GM21529 (cell line): ENCODE measurements around the gene TMEM198.
A peak's percentile ranks its signal among the peaks of the same experiment; 100 is the strongest.

Experiments used
- ATAC-seq: cut with Tn5 transposase; IDR thresholded peaks from one replicate; pipeline ENCODE4 v1.9.1; 2021; ENCODE audit not compliant: unreplicated experiment

The TMEM198 gene

DNA sequence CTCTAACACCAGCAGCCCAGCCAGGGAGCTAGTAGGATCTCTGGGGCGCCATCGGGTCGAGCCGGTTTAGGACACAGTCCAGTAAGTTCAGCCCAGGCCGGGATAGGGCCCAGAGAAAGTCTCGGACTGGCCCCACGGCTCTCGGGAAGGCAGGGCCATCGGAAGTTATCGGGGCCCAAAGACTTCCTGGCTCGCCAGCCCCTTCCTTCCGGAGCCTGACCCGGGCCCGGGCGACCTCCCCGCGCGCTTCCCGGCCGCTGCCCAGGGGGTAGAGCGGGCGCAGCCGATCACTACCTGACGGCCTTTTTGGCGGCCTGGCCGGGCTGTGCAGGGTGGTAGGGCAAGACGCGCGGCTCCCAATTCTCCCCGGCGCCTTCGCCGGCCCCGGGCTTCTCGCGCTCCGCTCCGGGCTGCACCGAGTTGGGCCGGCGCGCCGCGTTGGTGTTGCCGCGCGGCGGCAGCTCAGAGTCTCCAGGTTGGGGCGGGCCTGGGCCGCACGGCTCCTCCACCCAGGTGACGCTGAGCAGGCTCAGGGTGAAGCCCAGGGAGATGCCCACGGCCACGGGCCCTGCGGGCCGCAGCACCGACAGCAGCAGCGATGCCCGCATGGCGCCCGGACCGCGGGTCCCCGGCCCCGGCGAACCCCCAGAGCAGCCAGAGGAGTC is 765 bp upstream of the TMEM198 start:
- ATAC-seq = peak; percentile 37

DNA sequence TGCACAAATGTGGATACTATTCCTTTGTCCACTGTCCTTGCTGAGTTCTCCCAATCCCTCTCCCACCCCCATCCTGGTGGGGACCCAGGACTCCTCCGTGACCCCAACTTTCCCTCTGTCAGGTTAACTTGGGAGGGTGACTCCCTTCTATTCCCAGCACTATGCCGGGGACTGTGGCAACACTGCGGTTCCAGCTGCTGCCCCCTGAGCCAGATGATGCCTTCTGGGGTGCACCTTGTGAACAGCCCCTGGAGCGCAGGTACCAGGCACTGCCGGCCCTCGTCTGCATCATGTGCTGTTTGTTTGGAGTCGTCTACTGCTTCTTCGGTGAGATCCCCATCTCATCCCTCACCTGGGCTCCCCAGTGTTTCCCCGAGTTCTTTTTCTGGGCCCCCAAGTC is 739 bp downstream of the TMEM198 start:
- no peak for ATAC-seq

DNA sequence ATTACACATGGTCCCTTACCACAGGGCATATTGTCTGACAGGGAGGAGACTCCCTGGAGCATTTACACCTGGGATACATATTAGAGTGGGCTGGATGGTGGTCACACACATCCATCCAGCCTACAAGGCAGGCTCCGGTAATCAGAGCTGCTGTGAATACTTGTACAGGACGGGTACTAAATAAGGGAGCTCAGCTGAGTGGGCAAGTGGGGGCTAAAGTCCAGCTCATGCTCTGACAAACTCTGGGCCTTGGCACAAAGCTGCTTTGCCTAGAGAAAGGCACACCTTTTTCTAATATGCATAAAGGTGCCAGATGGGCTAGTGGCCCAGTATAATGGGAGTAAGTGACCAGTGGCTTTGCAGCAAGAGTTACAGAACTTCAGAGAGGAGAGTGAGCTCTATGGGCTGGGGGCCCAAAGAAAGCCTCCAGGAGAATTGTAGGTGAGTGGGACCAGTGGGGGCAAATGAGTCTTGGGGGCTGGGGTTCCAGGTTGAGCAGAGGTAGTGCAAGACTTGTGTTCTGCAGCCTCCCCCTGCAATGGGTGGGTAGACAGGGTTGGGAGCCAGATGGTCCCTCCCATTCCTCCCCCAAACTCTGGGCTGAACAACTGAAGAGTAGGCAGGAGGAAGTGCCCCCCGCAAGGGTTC is 1.6 kb downstream of the TMEM198 start:
- no peak for ATAC-seq

DNA sequence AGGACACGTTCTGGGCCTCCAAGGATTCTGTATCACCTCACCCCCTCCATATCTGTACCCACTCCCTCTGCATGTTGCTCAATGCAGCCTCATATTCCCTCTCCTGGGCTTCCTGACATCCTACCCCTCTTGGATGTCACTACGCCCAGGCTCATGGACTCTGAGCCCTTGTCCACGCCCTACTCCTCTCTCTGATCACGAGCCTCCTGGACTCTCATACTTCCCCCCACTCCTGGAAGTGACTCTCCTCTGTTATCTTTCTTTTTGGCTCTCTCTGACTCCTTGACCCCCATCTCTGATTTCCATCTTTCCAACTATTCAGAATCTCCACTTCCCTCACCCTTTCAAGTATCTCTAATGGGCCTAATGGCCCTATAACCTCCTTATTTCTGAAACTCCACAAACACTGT is 2.1 kb downstream of the TMEM198 start:
- no peak for ATAC-seq

DNA sequence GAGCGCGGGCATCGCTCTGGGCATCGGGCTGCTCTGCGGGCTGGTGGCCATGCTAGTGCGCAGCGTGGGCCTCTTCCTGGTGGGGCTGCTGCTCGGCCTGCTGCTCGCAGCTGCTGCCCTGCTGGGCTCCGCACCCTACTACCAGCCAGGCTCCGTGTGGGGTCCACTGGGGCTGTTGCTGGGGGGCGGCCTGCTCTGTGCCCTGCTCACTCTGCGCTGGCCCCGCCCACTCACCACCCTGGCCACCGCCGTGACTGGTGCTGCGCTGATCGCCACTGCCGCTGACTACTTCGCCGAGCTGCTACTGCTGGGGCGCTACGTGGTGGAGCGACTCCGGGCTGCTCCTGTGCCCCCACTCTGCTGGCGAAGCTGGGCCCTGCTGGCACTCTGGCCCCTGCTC is 3.8 kb downstream of the TMEM198 start:
- ATAC-seq = no peak

GRCh38 chr2:219548990-219549389 is 5.2 kb downstream of the TMEM198 start:
- ATAC-seq = no peak

DNA sequence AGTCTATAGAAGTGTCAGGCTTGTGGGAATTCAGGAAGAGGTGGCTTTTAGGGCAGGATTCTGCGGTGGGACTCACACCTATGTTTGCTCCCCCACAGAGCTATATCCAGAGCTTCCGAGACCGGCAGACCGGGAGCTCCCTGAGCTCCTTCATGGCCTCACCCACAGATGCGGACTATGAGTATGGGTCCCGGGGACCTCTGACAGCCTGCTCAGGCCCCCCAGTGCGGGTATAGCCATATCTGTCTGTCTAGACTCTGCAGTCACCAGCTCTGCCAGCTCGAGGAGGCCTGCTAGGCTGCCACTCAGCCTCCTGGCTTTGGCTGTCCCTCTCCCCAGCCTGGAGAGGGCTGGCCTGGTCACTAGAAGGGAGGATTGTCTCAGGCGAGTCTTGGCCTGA is 5.8 kb downstream of the TMEM198 start:
- no peak for ATAC-seq

DNA sequence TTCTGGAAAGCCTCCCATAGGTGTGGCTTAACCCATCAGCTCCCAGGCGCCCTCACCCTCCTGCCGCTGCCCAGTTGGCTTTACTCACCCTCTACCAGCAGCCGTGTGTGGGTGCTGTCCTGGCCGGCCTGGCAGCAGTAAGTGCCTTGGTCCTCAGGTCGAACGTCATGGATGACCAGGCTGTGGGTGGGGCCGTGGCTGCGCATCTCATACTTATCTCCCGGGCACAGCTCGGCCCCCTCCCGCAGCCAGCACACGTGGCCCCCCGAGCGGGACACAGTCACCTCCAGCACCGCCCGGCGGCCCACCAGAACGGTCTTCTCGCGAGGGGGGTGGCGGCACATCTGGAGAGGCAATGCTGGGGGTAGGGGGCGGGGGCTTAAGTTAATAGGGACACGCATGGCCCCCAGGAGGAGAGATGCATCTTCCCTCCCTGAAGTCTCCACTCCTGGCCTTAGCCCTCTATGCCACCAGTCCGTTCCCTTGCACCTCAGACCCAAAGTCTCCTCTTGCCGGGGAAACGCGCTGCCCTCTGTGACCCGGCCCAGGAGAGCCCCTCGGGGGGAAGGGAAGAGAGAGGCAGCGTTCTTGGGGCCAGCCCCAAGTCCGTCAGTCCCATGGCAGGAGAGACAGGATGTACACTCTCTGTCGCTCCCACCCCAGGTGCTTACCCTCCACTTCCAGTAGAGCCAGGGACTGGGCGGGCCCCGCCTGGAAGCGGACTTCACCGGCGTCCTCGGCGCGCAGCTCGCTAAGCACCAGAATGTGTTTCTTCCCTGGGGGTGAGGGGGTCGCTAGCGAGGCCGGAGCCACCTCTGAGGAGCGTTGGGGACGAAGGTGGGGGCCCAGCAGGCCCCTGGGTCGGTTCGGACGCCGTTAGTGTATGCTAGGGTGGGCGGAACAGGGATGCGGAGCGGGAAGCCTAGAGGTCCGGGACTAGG is 7.9 kb downstream of the TMEM198 start:
- ATAC-seq = peak; percentile 29

- ATAC-seq = peak; percentile 95
Observed at GRCh38 chr2:219552382-219553167, 8.7 kb downstream of the TMEM198 start.

DNA sequence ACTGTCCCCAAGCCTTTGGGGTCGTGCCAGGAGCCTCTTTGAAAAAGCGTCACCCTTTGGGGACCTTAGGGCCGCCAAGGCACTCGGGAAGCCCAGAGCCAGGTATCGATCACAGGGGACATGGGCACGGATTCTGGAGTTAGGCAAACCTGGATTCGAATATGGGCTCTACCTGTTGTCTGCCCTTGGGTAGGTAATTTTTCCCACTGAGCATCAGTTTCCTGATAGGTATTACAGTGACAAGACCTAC is 9.3 kb downstream of the TMEM198 start:
- ATAC-seq = no peak

DNA sequence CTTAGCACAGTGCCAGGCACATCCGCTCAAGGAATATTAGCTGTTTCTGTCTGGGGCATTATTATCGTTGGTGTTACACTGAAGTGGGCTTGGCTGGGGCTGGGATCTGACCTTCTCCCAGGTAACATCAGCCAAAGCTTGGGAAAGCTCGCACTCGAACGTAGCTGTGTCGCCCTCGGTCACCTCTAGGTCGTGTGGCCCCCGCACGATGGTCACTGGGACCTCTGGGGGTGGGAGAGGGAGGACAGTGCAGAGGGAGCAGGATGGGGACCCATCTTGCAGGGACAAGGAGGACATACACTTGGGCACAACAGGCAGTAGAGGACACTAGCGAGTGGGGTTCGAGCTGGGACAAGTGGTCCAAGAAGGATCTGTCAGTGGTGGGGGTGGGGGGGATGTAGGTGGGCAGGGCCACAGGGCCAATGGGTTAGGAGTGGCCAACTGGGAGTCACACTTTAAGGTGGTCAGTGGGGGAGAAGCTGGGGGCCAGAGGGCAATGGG is 9.7 kb downstream of the TMEM198 start:
- ATAC-seq = no peak

GRCh38 chr2:219554350-219554749 is 10.5 kb downstream of the TMEM198 start:
- no peak for ATAC-seq

DNA sequence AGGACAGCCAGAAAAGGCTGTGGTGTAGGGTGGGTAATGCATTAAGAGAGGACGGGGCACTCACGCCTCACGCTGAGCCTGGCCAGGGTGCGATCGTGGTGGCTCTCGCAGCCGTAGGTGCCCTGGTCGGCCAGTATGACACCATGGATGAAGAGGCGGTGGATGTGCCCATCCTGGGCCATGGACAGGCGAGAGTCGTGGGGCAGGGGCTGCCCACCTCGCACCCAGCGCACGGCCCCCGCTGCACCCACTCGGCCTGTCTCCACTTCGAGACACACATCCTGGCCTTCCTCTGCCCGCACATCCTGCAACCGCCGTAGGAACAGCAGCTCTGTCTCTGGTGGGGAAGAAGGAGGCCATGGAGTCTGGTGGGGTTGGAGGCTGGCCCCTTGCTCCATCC is 12.1 kb downstream of the TMEM198 start:
- no peak for ATAC-seq

DNA sequence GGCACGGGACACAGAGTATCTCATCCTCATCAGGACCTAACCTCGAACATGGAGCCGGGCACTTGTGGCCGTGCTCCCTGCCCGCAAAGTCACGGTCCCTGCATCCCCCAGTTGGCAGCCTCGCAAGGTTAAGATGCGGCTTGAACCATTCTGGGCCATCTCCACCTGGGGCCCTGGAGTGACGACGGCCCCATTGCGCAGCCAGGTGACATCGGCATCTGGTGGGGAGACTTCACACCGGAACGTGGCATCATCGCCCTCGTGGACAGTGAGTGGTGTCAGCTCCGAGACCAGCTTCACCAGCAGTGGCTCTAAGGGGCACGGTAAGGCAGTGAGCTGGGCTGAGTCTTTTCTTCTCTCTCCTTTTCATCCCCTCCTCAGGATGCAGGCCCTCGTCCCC is 12.6 kb downstream of the TMEM198 start:
- no peak for ATAC-seq

- no peak for ATAC-seq
Observed at GRCh38 chr2:219557320-219557719, 13.5 kb downstream of the TMEM198 start.

DNA sequence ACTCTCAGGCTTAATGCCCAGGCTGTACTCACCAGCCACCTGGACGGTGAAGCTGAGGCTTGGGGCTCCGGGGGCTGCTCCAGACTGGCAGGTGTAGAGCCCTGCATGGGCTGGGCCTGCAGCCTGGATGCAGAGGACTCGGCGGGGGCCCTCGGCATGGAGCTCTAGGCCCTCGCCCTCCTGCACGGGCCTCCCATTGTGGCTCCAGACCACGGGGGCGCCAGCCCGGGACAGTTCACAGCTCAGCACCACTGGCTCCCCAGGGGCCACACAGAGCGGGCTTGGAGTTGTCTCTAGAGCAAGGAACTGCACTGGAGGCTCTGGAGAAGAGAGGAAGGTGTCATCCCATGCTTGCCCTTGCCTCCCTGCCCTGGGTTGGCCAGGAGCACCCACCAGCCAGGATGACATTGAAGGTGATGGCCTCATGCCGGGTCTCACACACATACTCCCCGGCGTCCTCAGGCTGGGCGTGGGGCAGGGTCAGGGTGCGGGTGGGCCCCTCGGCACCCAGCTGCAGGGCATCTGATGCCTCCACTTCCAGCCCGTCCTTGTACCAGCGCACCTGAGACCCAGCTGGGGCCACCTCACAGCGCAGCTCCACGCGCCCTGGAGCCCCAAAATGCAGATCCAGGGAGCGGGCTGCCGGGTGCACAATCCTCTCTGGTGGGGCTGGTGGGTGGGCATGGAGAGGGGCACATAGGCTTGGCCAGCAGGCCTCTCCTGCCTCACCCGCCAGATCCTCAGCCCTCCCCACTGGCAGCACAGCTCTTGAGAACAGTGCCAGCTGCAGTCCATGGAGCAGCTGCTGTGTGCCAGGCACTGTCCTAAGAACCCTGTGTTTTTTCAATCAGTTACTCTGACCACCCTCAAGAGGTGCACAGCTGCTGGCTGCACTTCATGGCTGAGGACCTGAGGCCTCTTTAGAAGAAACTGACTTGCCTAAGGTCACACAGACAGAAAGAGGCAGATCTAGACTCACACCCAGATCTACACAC is 14.3 kb downstream of the TMEM198 start:
- no peak for ATAC-seq

- no peak for ATAC-seq
Observed at GRCh38 chr2:219559156-219559915, 15.5 kb downstream of the TMEM198 start.

DNA sequence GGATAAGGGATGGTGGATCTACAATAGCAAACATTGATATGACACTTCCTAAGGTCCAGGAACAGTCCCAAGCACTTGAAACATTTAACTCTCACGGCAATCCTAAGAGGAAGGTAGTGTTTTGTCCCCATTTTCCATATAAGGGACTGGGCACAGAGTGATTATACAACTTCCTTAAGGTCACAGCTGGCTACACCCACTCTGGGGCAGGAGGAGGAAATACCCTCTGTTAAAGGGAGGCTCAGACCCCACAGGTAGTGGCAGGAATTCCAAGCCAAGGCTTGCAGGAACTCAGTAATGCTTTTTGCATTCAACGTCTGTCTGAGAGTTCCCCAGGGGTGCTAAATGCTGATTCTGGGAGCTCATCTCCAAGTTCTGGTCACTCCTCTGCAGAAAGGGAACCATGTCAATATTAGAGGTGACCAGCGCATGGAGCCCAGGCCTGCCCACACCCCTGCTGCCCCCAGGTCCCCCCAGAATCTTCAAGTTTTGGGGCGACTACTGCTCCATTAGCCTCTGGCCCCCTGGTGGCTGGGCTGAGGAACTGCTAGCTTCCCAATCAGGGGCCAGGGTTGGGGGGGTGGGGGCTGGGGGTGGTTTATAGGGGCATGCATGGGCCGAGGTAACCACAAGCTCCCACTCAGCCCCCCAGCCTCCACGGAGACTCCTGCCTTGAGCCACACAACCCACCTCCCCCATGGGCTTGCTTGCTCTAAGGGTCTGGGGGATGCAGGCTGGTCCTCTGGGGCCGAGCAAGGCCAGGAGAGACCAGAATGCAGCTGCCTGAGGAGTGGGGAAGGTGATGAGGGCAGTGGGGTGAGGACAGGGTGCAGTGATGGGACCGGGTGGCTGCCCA is 16.4 kb downstream of the TMEM198 start:
- no peak for ATAC-seq

- no peak for ATAC-seq
Observed at GRCh38 chr2:219560893-219561178, 17.0 kb downstream of the TMEM198 start.
